ENCODE results near the gene VPS13A. TPM values are rescaled to one million over a fixed set of nuclear protein-coding genes. Genes with fewer than 3 reads are reported as not detected.

VPS13A gene
- total RNA-seq, 1 experiment from 2014 or later = 32.2 TPM

DNA sequence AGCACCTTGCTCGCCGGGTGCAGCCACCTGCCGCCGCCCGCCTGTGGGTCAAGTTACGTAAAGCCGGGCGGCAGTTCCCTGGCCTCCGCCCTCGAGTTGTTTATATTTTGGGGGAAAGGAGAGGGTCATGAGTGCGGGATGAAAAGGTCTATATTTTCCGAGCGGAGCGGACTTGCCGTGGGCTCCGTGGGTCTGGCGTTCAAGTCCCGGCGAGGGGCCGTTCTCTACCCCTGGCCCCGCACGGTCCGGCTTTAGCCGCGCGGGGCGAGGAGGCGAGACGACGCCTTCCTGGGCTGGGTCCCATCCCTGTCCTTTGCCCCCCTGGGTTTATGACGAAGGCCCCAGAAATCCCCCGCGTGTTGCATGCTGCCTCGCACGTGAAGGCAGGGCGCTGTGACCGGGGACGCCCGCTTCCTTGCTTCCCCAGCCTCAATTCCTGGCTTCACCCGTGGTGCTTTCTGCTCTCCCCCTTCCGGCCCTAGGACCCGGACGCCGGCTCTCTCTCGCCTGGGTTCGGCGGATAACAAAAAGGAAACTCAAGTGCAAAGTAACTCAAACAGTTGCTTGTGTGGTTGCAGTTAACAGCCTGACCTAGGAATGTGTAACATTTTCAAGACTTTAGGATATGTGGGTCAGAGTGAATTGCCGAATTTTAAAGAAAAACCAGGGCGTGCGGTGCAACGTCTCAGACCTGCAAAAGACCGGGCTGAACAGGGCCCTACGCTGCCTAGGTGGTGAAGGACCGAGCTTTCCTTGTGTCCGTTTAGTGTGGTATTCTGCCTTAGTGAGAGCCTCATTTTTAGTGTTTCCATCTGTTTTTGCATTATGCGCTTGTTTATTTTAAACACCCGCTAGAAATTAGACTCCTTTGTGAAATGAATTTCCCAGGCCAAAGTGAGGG, 810 bp downstream of the VPS13A start:
- H3K9me3 ChIP-seq (ENCODE audit: low read depth, low read length, poor library complexity, severe bottlenecking) = no peaks in the 10 kb centered on the region
- peaks cover 4% of the 10 kb centered on the region for H3K27me3 ChIP-seq (replicated peaks; ENCODE audit: insufficient read depth, low read depth, low read length, poor library complexity)
- DNase-seq (ENCODE audit: low spot score) = peak; percentile 52
- TF ChIP-seq EZH2 (IDR thresholded peaks at IDR 0.05; ENCODE audit: borderline replicate concordance, low read depth, low read length, poor library complexity, severe bottlenecking) = no peak
- no peak for TF ChIP-seq CTCF (conservative IDR thresholded peaks at IDR 0.05; ENCODE audit: low read depth, low read length)
- ChIA-PET POLR2A (ENCODE audit: low non-redundant PET) (no interaction called here), CTCF (interaction anchor here (1.8 kb wide), 1 partner anchor 11 kb away, joined by 6 read pairs; no protein-coding TSS in a partner anchor)
- H3K4me3 ChIP-seq (ENCODE audit: low read depth, low read length, poor library complexity, severe bottlenecking) = peak overlapping the region; percentile 89
- no peaks in the 10 kb centered on the region for H3K36me3 ChIP-seq (ENCODE audit: insufficient read depth, low read length, poor library complexity, severe bottlenecking)
- H3K27ac ChIP-seq (ENCODE audit: low read depth, low read length, poor library complexity, severe bottlenecking) = peak overlapping the region; percentile 70
- intact Hi-C loops (cut with micrococcal nuclease; ENCODE audit: unreplicated experiment) = loop anchor here (5.0 to 10.0 kb wide), 2 partner anchors 577 to 859 kb away; no protein-coding TSS in a partner anchor
- TSS peak; percentile 38 for BruUV-seq (replicated peaks)
- H3K4me1 ChIP-seq (ENCODE audit: insufficient read depth, low read length, poor library complexity, severe bottlenecking) = peaks cover 12% of the 10 kb centered on the region

- Histone ChIP-seq H3K4me3 (ENCODE audit: low read depth, low read length, poor library complexity, severe bottlenecking) (no peak overlapping the region), H3K4me1 (ENCODE audit: insufficient read depth, low read length, poor library complexity, severe bottlenecking) (peaks cover 12% of the 10 kb centered on the region), H3K36me3 (ENCODE audit: insufficient read depth, low read length, poor library complexity, severe bottlenecking) (no peaks in the 10 kb centered on the region), H3K27me3 (replicated peaks; ENCODE audit: insufficient read depth, low read depth, low read length, poor library complexity) (peaks cover 4% of the 10 kb centered on the region), H3K27ac (ENCODE audit: low read depth, low read length, poor library complexity, severe bottlenecking) (no peak overlapping the region), H3K9me3 (ENCODE audit: low read depth, low read length, poor library complexity, severe bottlenecking) (no peaks in the 10 kb centered on the region)
- POLR2A ChIA-PET (ENCODE audit: low non-redundant PET) = no interaction called here
- CTCF ChIA-PET = no interaction called here
- no TSS peak for BruUV-seq (replicated peaks)
- no peak for DNase-seq (ENCODE audit: low spot score)
- no peak for TF ChIP-seq EZH2 (IDR thresholded peaks at IDR 0.05; ENCODE audit: borderline replicate concordance, low read depth, low read length, poor library complexity, severe bottlenecking)
- TF ChIP-seq CTCF (conservative IDR thresholded peaks at IDR 0.05; ENCODE audit: low read depth, low read length) = no peak
- intact Hi-C loops (cut with micrococcal nuclease; ENCODE audit: unreplicated experiment) = no loop called here
Observed at GRCh38 chr9:77180056-77180455, 2.7 kb downstream of the VPS13A start.

DNA sequence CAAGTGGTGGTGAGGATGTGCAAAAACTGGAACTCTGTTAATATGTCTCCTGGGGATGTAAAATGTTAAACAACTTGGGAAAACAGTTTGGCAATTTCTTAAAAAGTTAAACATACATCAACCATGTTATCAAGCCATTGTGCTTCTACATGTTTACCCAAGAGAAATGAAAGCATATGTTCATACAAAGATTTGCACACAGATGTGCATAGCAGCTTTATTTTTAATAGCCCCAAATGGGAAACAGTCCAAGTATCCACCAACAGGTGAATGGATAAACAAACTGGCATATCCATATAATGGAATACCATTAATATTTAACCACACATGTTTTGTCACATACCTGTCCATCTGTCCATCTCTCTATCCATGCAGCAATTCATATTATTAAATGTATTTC, 6.2 kb downstream of the VPS13A start:
- TF ChIP-seq EZH2 (IDR thresholded peaks at IDR 0.05; ENCODE audit: borderline replicate concordance, low read depth, low read length, poor library complexity, severe bottlenecking) = no peak
- no peak for TF ChIP-seq CTCF (conservative IDR thresholded peaks at IDR 0.05; ENCODE audit: low read depth, low read length)
- Histone ChIP-seq H3K27me3 (replicated peaks; ENCODE audit: insufficient read depth, low read depth, low read length, poor library complexity) (no peaks in the 10 kb centered on the region), H3K27ac (ENCODE audit: low read depth, low read length, poor library complexity, severe bottlenecking) (no peak overlapping the region), H3K4me1 (ENCODE audit: insufficient read depth, low read length, poor library complexity, severe bottlenecking) (peaks cover 8% of the 10 kb centered on the region), H3K4me3 (ENCODE audit: low read depth, low read length, poor library complexity, severe bottlenecking) (no peak overlapping the region), H3K9me3 (ENCODE audit: low read depth, low read length, poor library complexity, severe bottlenecking) (no peaks in the 10 kb centered on the region), H3K36me3 (ENCODE audit: insufficient read depth, low read length, poor library complexity, severe bottlenecking) (no peaks in the 10 kb centered on the region)
- BruUV-seq (replicated peaks) = no TSS peak
- intact Hi-C loops (cut with micrococcal nuclease; ENCODE audit: unreplicated experiment) = no loop called here
- ChIA-PET CTCF (no interaction called here), POLR2A (ENCODE audit: low non-redundant PET) (no interaction called here)
- no peak for DNase-seq (ENCODE audit: low spot score)
